Keratinocyte (primary cell): ENCODE results near the gene SH3BP1.

ENCODE experiments used
- EZH2 ChIP-seq: IDR thresholded peaks from one replicate; pipeline ENCODE4 v1.6.1; 2012; ENCODE audit warnings: inconsistent platforms, mild to moderate bottlenecking, low read length, moderate library complexity
- TF ChIP-seq, protein P1 (sequence below), 3 experiments: IDR thresholded peaks in 1 of 3; conservative IDR thresholded peaks in 1 of 3; optimal IDR thresholded peaks in 1 of 3; 2 replicates in 2 of 3; 3 replicates in 1 of 3; pipeline versions ENCODE3 to v1.5.1; 2011; ENCODE audit warnings: low read length in 3 of 3, mild to moderate bottlenecking in 3 of 3, moderate library complexity in 2 of 3, control low read depth in 1 of 3, inconsistent platforms in 1 of 3; ENCODE audit not compliant: insufficient read depth in 2 of 3; ENCODE audit errors: extremely low read depth in 1 of 3

DNA sequence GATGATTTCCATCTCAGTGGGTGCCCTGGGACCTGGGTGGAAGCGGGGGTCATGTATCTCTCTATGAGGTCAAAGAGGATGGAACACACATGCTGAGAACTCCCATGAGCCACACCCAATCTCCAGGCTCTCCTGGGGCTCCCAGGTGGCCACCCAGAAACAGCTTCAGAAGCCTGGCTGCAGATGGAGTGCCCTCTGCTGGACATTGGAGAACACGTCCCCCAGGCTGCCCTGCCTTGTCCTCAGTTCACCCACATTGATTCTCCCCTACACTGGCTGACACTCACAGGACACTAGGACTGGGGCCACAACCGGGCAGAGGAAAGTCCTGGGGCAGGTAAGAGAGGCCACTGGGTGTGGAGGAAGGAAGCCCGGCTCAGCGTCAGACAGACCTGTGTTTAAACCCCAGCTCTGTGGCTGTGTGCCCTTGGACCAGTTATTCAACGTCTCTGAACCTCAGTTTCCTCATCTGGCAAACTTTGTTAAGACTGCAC is 42.1 kb downstream of the SH3BP1 start:
- no peak for TF ChIP-seq EZH2
- TF ChIP-seq, protein P1, sequence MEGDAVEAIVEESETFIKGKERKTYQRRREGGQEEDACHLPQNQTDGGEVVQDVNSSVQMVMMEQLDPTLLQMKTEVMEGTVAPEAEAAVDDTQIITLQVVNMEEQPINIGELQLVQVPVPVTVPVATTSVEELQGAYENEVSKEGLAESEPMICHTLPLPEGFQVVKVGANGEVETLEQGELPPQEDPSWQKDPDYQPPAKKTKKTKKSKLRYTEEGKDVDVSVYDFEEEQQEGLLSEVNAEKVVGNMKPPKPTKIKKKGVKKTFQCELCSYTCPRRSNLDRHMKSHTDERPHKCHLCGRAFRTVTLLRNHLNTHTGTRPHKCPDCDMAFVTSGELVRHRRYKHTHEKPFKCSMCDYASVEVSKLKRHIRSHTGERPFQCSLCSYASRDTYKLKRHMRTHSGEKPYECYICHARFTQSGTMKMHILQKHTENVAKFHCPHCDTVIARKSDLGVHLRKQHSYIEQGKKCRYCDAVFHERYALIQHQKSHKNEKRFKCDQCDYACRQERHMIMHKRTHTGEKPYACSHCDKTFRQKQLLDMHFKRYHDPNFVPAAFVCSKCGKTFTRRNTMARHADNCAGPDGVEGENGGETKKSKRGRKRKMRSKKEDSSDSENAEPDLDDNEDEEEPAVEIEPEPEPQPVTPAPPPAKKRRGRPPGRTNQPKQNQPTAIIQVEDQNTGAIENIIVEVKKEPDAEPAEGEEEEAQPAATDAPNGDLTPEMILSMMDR (optimal IDR thresholded peaks at IDR 0.05 in 1 of 3, IDR thresholded peaks at IDR 0.05 in 1 of 3, conservative IDR thresholded peaks at IDR 0.05 in 1 of 3; ENCODE audit: extremely low read depth in 1 of 3, insufficient read depth in 2 of 3, low read length in 3 of 3): peak; percentile 94 to 98 (median 95)
